Measurements from ENCODE around the gene PTCD1. TPM values are rescaled to one million over a fixed set of nuclear protein-coding genes. Genes with fewer than 3 reads are reported as not detected.

Gene PTCD1
- total RNA-seq, 1 experiment from 2014 or later = 11.1 TPM

- POLR2A ChIA-PET = no interaction called here
- Mint-ChIP-seq H3K4me3 (no peak overlapping the region), H3K27ac (no peak overlapping the region), H3K27me3 (ENCODE audit: low read depth) (no peaks in the 10 kb centered on the region), H3K4me1 (no peaks in the 10 kb centered on the region), H3K9me3 (no peaks in the 10 kb centered on the region), H3K36me3 (peaks cover 56% of the 10 kb centered on the region)
- TF ChIP-seq ZBTB43 (CRISPR knock-in tag; IDR thresholded peaks at IDR 0.05) = no peak
- no peak for TF ChIP-seq ATF3 (CRISPR knock-in tag; conservative IDR thresholded peaks at IDR 0.05)
- TF ChIP-seq CBFB (CRISPR knock-in tag; IDR thresholded peaks at IDR 0.05; ENCODE audit: low read depth) = no peak
- TF ChIP-seq ZNF396 (CRISPR knock-in tag; IDR thresholded peaks at IDR 0.05; ENCODE audit: borderline replicate concordance) = no peak
- TF ChIP-seq ERG (CRISPR knock-in tag; IDR thresholded peaks at IDR 0.05) = no peak
- TF ChIP-seq HMGXB4 (CRISPR knock-in tag; IDR thresholded peaks at IDR 0.05) = no peak
- no peak for TF ChIP-seq AR (CRISPR knock-in tag; IDR thresholded peaks at IDR 0.05)
- TF ChIP-seq PREB (CRISPR knock-in tag; IDR thresholded peaks at IDR 0.05; ENCODE audit: borderline replicate concordance) = no peak
- TF ChIP-seq CREM (CRISPR knock-in tag; IDR thresholded peaks at IDR 0.05) = no peak
- no peak for TF ChIP-seq RELA (CRISPR knock-in tag; IDR thresholded peaks at IDR 0.05; ENCODE audit: borderline replicate concordance)
- TF ChIP-seq USF2 (CRISPR knock-in tag; IDR thresholded peaks at IDR 0.05) = no peak
- no peak for TF ChIP-seq EMX1 (CRISPR knock-in tag; IDR thresholded peaks at IDR 0.05)
- no peak for TF ChIP-seq MYBL2 (CRISPR knock-in tag; IDR thresholded peaks at IDR 0.05)
- TF ChIP-seq CREB1 (CRISPR knock-in tag; IDR thresholded peaks at IDR 0.05) = no peak
- TF ChIP-seq AFF4 (CRISPR knock-in tag; IDR thresholded peaks at IDR 0.05; ENCODE audit: borderline replicate concordance) = no peak
- TF ChIP-seq KAT7 (CRISPR knock-in tag; IDR thresholded peaks at IDR 0.05; ENCODE audit: borderline replicate concordance) = no peak
- TF ChIP-seq OVOL2 (CRISPR knock-in tag; IDR thresholded peaks at IDR 0.05; ENCODE audit: borderline replicate concordance) = no peak
- ATAC-seq (no peak), DNase-seq (ENCODE audit: low spot score) (no peak)
- CTCF ChIA-PET = no interaction called here
These were observed 13.3 kb upstream of the PTCD1 start for GRCh38 chr7:99451936-99452335.

All from WTC11 (cell line).